Stimulated activated CD4-positive, alpha-beta T cell treated with anti-CD3 and anti-CD28 coated beads, Interleukin-15, amount 100 ng/mL, for 1 hour (primary cell): ENCODE data around the gene RAB1A.
A peak's percentile ranks its signal among the peaks of the same experiment; 100 is the strongest.

Experiments
- DNase-seq, 2 donors: peaks; one replicate each; pipeline ENCODE4 v3.0.0-alpha.2; 2020; ENCODE audit warnings: low read depth in 1 of 2, low spot score in 1 of 2

RAB1A gene

DNA sequence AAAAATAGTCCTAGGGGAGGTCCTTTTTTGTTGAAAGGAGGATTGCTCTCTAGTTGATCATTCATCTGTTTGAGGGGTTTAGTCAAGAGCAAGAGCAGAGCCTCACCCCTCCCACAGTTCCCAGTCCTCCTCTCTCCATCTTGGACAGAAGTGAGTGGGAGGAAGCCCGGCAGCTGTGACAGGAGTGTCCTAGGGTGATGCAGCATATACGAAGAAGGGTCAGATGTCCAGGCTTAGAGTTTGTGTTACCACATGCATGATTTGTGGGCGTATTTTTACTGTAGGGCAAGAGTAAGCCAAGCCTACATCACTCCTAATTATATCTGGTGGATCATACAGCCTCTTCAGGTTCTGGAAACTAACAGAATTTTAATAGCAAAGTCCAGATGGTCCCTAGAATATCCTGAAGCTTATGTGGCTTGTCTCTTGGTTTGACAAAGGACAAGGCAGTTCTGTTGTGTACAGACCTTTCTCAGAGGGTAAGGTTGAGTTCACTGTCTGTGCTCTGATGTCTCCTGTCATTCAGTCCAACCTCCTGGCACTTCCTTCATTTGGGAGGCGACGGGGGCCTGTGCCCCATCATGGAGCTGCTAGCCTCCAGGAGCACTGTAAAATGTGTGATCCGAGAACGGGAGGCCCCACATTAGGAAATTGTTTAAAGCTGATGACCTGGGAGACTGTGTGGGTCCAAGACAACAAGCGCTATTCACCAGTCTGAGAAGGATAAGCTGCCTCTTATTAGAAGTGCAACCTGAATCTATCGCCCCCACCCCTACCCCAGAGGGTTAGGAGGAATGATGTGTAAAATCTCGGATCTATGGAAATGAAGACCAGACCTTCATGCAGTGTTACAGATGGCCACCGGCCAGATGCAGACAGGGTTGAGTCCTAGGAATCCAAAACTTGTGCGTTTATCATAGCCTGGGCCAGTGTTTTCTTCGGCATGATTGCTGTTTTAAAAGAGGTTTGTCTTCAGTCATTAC lies 66.8 kb downstream of the RAB1A start:
- DNase-seq: no peak

- DNase-seq: no peak
These were observed 68.0 kb downstream of the RAB1A start for GRCh38 chr2:65061910-65062339.

GRCh38 chr2:65061146-65061909 lies 68.6 kb downstream of the RAB1A start:
- DNase-seq: no peak

- DNase-seq: no peak
These were observed 70.8 kb downstream of the RAB1A start for GRCh38 chr2:65059071-65059470.

GRCh38 chr2:65057391-65058052 lies 72.4 kb downstream of the RAB1A start:
- peak in 1 of 2 donors; percentile 17 for DNase-seq

DNA sequence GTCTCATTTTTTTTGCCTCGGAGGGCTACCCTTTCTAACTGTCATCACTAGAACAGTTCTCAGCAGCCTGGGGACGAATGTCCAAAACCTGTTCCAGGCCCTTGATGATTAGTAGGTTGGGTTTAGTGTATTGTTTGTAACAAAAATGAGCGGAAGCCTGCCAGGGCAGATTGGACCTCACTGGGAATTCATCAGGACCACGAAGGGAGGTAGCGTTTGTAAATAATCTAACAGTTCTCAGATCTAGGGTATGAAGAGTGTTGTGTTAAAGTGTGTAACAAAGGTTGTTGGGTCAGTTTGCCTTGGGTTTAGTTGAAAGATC lies 72.9 kb downstream of the RAB1A start:
- DNase-seq: no peak

DNA sequence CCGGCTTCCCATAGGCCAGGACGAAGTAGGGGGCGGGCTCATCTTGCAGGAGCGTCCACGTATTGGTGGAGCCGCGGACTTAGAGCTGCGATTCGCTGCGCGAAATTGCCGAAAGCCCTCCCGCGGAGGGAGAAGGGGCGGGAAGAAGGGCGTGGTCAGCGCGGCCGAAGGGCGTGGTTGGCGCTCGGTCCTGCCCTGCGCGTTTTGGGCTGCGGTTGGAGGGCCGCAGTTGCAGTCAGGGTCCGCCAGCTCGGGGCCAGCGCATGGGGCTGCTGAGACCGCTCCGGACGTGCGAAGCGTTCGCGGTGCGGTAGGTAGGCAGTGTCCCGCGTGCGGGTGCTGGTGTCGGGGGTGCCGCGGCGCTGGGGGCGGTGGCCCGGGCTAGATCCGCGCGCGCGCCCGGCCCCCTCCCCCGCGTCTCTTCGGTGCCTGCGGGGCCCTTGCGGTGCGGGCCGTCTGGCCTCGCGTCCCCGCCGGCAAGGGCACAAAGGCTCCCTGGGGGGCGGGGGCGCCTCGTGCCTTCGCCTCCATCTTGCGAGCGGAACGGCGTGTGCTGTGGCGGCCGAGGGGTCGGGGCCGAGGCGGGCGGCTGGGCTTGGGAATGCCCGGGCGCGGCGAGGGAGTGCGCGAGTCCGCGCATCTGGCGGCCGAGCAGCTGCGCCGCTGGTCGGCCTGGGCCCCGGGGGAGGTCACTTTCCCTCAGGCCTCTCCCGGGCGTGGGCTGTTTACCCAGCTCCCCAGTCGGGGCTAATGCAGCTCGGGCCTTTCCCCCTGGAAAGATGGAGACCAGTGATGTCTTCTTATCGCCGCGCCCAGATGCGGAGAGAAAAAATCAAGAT lies 73.5 kb downstream of the RAB1A start, which contains the start of gene CEP68:
CEP68 (plus strand) TSS at position 202 of the 839 bp plus-strand sequence. CDS start 13,029 bp downstream, outside the sequence.
- peak; percentile 85 to 91 for DNase-seq

- peak; percentile 37 to 41 for DNase-seq
These were observed 74.3 kb downstream of the RAB1A start for GRCh38 chr2:65055422-65056214.

- DNase-seq: no peak
These were observed 75.0 kb downstream of the RAB1A start for GRCh38 chr2:65054749-65055421.

- no peak for DNase-seq
These were observed 76.7 kb downstream of the RAB1A start for GRCh38 chr2:65053199-65053598.

DNA sequence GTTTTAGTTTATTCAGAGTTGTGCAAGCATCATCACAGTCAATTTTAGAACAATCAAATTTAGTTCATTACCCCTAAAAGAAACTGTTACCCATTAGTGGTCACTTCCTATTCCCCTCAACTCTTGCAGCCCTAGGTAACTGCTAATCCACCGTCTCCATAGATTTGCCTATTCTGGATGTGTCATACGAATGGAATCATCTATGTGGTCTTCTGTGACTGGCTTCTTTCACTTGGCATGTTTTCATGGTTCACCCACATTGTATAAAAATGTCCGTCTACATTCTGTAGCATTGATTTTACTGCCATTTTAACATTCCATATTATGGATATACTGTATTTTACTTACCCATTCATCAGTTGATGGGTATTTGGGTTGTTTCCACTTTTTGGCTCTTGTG lies 79.0 kb downstream of the RAB1A start:
- DNase-seq: no peak

DNA sequence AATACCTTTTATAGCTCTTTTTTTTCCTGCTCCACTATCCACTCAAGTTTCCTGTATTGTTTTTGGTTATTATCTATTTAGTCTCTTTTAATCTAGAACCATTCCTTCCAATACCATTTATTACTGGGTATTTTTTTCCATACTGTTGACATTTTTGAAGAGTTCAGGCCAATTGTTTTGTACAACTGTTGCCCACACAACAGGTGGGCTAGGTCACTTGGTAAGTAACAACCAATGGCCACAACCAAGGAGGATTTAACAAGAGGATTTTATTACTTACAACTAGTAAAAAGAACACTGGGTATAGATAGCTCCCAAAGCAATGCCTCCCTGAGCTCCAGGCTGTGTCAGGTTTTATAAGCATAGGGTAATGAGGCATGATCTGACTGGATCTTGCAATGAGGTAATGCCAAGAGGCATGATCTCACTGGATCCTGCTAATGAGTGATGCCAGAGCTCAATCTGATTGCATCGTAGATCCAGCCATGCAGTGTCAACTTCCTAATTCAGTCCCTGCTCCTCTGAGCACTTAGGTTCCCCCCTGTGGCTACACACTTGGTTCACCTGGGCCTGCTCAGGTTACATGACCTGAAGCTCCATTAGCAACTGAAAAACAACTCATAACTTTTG lies 80.8 kb downstream of the RAB1A start:
- no peak for DNase-seq

DNA sequence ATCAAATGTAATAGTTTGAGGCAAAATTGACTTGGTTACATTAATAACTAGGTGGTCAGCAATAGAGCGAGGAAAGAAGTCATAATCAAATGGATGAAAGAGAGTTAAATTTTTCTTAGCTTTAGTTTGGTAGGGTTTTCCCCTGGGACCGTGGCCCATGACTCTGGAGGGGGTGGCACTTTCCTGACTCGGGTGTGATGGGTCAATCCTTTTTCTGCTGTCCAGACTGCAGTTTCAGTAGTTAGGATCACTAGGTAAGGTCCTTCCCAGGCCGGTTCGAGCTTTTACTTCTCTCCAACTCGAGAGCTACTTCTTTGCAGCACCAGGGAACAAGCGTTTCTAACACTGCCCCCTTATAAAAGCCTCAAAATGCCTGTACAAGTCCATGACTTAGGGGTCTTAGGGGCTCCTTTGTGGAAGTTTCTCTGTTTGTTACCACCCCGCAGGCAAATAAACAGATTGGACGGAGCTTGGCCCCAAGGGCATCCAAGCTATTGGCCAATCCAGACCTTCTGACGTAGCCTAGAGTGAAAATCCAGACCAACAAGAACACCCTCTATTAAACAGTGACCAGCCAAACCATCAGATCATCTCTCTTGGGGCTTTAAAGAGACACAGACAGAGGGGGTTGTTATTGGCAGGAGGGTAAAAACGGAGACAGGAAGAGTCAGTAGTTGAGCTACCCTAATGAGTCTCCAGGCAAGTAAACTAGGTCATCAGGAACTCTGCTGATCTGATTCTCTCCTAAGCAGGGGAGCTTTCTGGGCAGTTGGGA lies 83.1 kb downstream of the RAB1A start:
- DNase-seq: no peak

DNA sequence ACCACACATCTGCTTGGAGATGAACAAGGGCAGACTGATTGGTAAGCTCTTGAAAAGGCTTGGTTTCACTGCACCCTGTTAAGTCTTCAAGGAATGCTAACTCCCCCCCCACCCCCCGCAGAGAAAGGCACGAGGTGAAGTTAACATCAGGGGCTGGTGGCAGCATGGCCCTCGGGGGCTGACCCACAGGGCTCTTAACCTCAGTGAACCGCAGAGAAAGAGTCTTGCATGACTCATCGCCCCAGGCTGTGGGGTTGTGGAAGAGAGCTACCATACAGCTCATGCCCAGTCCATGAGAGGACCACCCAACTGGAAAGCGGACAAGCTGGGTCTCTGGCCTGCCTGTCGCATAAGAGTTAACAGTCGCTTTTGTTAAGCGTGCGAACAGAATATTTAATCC lies 84.3 kb downstream of the RAB1A start:
- no peak for DNase-seq

DNA sequence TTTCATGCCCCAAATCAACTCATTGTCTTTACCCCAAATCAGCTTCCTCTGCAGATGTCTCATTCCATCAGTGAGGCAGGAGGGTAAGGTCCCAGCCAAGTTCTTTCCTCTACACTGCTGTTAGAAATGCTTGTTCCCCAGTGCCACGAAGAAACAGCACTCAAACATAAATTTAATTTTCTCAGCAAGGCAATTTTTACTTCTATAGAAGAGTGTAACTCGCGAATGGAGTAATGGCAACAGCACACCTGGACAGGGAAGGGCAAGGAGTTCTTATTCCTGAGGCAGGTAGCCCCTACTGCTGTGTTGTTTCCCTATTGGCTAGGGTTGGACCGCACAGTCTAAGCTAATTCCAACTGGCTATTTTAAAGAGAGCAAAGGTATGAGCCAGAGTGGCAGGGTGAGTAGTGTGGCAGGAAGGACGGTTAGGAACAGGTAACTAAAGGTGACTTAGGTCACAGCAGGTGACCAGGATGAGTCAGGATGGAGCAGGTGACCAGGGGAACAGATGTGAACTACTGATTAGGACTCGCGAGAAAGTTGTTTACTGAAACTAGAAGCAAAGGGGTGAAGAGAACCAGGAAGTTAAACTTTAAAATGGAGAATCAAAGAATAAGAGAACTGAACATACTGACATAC lies 85.7 kb downstream of the RAB1A start:
- DNase-seq: no peak

- no peak for DNase-seq
These were observed 86.9 kb downstream of the RAB1A start for GRCh38 chr2:65043001-65043400.

DNA sequence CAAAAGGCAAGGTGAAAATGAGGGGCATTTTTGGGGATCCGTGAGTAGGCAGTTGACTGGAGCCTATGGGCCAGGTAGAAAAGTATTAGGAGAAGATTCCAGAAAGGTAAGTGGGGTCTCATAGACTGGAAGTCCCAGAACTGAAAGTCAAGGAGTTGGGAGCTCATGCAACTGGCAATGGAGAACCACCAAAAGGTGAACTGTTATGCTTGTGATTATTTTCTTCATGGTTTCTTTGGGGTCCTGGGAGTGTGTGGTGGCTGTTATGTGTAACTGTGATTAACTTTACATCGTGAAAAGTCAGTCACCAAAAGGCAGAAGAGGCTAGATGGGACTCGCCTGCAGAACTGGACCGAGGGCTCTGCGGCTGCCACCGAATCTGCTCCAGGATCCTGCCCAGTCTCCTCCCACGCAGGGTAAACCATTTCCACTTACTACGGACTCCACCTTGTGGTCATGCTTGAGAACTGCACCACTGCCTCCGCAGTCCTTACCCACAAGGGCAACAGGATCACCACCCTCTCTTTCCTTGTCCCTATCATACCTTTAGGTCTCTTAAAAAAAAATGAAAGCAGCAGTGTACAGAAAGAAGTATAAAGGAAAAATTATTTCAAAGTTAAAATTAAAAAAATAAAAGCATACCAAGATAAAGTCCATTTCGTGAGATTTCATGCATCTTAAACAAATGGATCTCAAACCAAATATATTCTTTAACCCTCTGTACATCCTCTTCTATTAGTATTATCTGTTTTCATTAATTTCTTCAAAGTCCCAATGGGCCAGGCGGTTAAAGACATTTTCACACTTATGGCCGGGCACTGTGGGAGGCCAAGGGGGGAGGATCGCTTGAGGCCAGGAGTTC lies 89.3 kb downstream of the RAB1A start:
- peak; percentile 43 to 50 for DNase-seq
